ENCODE measurements around the gene SCAMP5.

SCAMP5 gene

DNA sequence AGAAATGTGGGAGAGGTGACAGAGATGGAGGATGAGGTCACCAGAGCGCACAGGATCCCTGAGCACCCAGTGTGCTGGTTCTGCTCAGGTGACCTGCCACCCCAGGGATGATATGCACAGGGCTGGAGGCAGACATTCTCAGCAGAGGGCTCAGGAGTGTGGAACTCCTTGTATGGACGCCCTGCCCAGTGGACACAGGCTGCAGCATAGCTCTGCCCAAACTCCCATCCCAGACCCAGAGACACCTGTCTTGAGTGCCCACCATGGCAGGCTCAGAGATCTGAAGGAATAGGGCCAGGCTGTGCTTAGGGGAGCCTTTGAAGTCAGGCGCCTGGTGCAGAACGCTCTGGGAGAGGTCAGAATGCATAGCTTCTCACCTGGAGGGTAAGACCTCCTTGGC, 75.3 kb downstream of the SCAMP5 start:
- DNase-seq (ENCODE audit: low read depth), result no peak

All from stimulated activated CD4-positive, alpha-beta T cell treated with anti-CD3 and anti-CD28 coated beads, Interleukin-2, amount 100 ng/mL, for 4 hours (primary cell).